CD4-positive, alpha-beta T cell (primary cell): ENCODE measurements around the gene TTLL4. TPM values are rescaled to one million over a fixed set of nuclear protein-coding genes. Genes with fewer than 3 reads are reported as not detected.

Source experiments
- ATAC-seq: fragments of 200-7000 bp; cut with Tn5 transposase; one replicate; pipeline ENCODE4 v1.10.0; 2022; ENCODE audit warnings: mild to moderate bottlenecking; ENCODE audit not compliant: poor library complexity
- CTCF ChIA-PET: fragments of 350-600 bp; sonication (Branson Sonifier 250); formaldehyde crosslinking; loops from one replicate; lab custom pipeline; 2021; ENCODE audit warnings: antibody characterized with exemption, inconsistent platforms; lab: Charles Lee
- POLR2A ChIA-PET: fragments of 350-600 bp; sonication (Branson Sonifier 250); formaldehyde crosslinking; loops from one replicate; lab custom pipeline; 2021; ENCODE audit warnings: antibody characterized with exemption, inconsistent platforms; lab: Charles Lee
- DNase-seq, 14 experiments: peaks; one replicate each; pipeline ENCODE4 v3.0.0-alpha.2; 2013 to 2020; ENCODE audit warnings: mixed read lengths in 2 of 14
- H3K27ac ChIP-seq, 2 donors: one replicate each; pipeline versions ENCODE4 v1.5.1 to v1.7.0; 2013; ENCODE audit warnings: low read length in 2 of 2, low read depth in 1 of 2, mild to moderate bottlenecking in 1 of 2
- H3K27me3 ChIP-seq, 2 experiments: 1 replicate in 1 of 2; 2 replicates in 1 of 2; pipeline versions ENCODE4 v1.6.1 to v1.7.0; 2013; ENCODE audit warnings: low read length in 2 of 2, control low read depth in 1 of 2, mild to moderate bottlenecking in 1 of 2, moderate library complexity in 1 of 2; ENCODE audit not compliant: insufficient read depth in 2 of 2, control insufficient read depth in 1 of 2
- H3K36me3 ChIP-seq: one replicate; pipeline ENCODE4 v1.6.1; 2013; ENCODE audit warnings: low read length, control low read depth; ENCODE audit not compliant: insufficient read depth
- H3K4me1 ChIP-seq: one replicate; pipeline ENCODE4 v1.6.1; 2013; ENCODE audit warnings: low read length, control low read depth; ENCODE audit not compliant: insufficient read depth
- H3K4me3 ChIP-seq: one replicate; pipeline ENCODE4 v1.5.1; 2013; ENCODE audit warnings: mild to moderate bottlenecking, low read length, moderate library complexity
- H3K9me3 ChIP-seq, 2 experiments: 1 replicate in 1 of 2; 2 replicates in 1 of 2; pipeline versions ENCODE4 v1.6.1 to v1.7.0; 2013; ENCODE audit warnings: low read length in 2 of 2, mild to moderate bottlenecking in 2 of 2, control low read depth in 1 of 2, moderate library complexity in 1 of 2; ENCODE audit not compliant: control insufficient read depth in 1 of 2, insufficient read depth in 1 of 2
- H3K27ac Mint-ChIP-seq: one replicate; pipeline ENCODE4 v1.8.0; 2020; ENCODE audit warnings: mixed read lengths
- H3K27me3 Mint-ChIP-seq: one replicate; pipeline ENCODE4 v1.8.0; 2021; ENCODE audit warnings: mixed read lengths
- H3K36me3 Mint-ChIP-seq: one replicate; pipeline ENCODE4 v1.8.0; 2021; ENCODE audit warnings: low read depth, mixed read lengths
- H3K4me1 Mint-ChIP-seq: one replicate; pipeline ENCODE4 v1.8.0; 2021; ENCODE audit warnings: low read depth, mixed read lengths
- H3K4me3 Mint-ChIP-seq: one replicate; pipeline ENCODE4 v1.8.0; 2020; ENCODE audit warnings: mild to moderate bottlenecking, mixed read lengths
- H3K9me3 Mint-ChIP-seq: one replicate; pipeline ENCODE4 v1.8.0; 2020; ENCODE audit warnings: mixed read lengths
- intact Hi-C, 2 experiments: fragments of 100-400 bp; cut with DNase I in 1 of 2; cut with micrococcal nuclease in 1 of 2; formaldehyde crosslinking; loops; one replicate each; pipeline versions ENCODE4 v1.15.1 to v1.9.0; 2023 to 2025; cut with DNase I, micrococcal nuclease
- total RNA-seq, 174 experiments: library from RNA in 2 of 174; stranded (reverse) in 2 of 174; gene quantifications; one replicate each; pipeline ENCODE4 v1.2.3 and lab custom pipeline; 2021 to 2026
- TF ChIP-seq, protein P1 (sequence below): fragments of 200-600 bp; IDR thresholded peaks from one replicate; pipeline ENCODE4 v1.8.0; 2022; ENCODE audit warnings: antibody characterized with exemption, mild to moderate bottlenecking

The TTLL4 gene
- total RNA-seq, 2 experiments from 2014 or later = 7.3 to 10.8 TPM

- H3K4me3 Mint-ChIP-seq = no peak overlapping the region
- H3K9me3 ChIP-seq = peaks cover 5 to 6% of the 10 kb centered on the region in 2 experiments
- H3K9me3 Mint-ChIP-seq = no peaks in the 10 kb centered on the region
- H3K27me3 ChIP-seq = peaks cover 21 to 26% of the 10 kb centered on the region in 2 experiments
- no peaks in the 10 kb centered on the region for H3K36me3 Mint-ChIP-seq
- intact Hi-C loops = no loop called here
- DNase-seq (no peak), ATAC-seq (no peak)
- CTCF ChIA-PET = no interaction called here
- peaks cover 4% of the 10 kb centered on the region for H3K4me1 Mint-ChIP-seq
- no peak overlapping the region for H3K27ac Mint-ChIP-seq
- TF ChIP-seq, protein P1, sequence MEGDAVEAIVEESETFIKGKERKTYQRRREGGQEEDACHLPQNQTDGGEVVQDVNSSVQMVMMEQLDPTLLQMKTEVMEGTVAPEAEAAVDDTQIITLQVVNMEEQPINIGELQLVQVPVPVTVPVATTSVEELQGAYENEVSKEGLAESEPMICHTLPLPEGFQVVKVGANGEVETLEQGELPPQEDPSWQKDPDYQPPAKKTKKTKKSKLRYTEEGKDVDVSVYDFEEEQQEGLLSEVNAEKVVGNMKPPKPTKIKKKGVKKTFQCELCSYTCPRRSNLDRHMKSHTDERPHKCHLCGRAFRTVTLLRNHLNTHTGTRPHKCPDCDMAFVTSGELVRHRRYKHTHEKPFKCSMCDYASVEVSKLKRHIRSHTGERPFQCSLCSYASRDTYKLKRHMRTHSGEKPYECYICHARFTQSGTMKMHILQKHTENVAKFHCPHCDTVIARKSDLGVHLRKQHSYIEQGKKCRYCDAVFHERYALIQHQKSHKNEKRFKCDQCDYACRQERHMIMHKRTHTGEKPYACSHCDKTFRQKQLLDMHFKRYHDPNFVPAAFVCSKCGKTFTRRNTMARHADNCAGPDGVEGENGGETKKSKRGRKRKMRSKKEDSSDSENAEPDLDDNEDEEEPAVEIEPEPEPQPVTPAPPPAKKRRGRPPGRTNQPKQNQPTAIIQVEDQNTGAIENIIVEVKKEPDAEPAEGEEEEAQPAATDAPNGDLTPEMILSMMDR = no peak
- POLR2A ChIA-PET = interaction anchor here (0.9 kb wide), 1 partner anchor 10 kb away, joined by 3 read pairs; no protein-coding TSS in a partner anchor
- H3K27ac ChIP-seq = no peak overlapping the region
- no peaks in the 10 kb centered on the region for H3K36me3 ChIP-seq
- H3K27me3 Mint-ChIP-seq = peaks cover 63% of the 10 kb centered on the region
- H3K4me3 ChIP-seq = no peak overlapping the region
- peaks cover 7% of the 10 kb centered on the region for H3K4me1 ChIP-seq
Measured at GRCh38 chr2:218786133-218786532, 75.5 kb downstream of the TTLL4 start.

DNA sequence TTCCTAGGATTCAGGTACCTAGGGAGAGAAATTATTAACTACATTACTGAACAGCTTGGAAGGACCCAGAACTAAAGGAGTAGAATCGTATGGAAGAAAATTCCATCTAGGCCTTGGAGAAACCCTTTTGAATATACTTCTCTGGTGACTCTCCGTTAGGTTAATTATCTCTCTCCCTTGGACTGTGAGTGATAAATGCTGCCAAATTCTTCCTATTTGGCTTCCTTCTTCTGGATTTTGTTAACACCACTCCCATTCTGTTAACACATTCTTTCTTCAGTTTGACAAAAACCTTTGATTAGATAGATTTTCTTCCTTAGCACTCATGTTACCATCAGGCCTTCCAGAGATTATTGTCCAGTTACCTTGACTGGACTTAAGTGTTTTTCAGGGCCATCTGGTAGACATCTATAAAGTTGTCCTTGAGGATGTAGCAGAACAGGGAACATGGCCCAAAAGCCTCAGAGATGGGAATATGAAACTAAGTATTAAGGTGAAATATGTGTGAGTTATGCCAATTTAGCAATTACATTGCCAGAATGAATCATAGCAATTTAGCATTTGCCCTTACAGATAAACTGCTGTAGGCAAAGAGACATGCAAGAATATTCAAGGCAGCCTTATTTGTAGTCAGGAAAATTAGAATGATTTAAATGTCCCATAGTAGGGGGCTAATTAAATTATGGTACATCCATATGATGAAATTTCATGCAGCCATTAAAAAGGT, 78.1 kb downstream of the TTLL4 start:
- CTCF ChIA-PET = no interaction called here
- H3K27ac Mint-ChIP-seq = no peak overlapping the region
- Histone ChIP-seq H3K36me3 (no peaks in the 10 kb centered on the region), H3K4me3 (no peak overlapping the region), H3K27ac (no peak overlapping the region), H3K9me3 (peaks cover 0 to 6% of the 10 kb centered on the region in 2 experiments), H3K4me1 (no peaks in the 10 kb centered on the region), H3K27me3 (peaks cover 0 to 11% of the 10 kb centered on the region in 2 experiments)
- no peaks in the 10 kb centered on the region for H3K9me3 Mint-ChIP-seq
- no peaks in the 10 kb centered on the region for H3K4me1 Mint-ChIP-seq
- intact Hi-C loops = no loop called here
- no peak for ATAC-seq
- no peak for DNase-seq
- TF ChIP-seq, protein P1 = no peak
- H3K27me3 Mint-ChIP-seq = peaks cover 53% of the 10 kb centered on the region
- H3K4me3 Mint-ChIP-seq = no peak overlapping the region
- POLR2A ChIA-PET = no interaction called here
- H3K36me3 Mint-ChIP-seq = no peaks in the 10 kb centered on the region

DNA sequence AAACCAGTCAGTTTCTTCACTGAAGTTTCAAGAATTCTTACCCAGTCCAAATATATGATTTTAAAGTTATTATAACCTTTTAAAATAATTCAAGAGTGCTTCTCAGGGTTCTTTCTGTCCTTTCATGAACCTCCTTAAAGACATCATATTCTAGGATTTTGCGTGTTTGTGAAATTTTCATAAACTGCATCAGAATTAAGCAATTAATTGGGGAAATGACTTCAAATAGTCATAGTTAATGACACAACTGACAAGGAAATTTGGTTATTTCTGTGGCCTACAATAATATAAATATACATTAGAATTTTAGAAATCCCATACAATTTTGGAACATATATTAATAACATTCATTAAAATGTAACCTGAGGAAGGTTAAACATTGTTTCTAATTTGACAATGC, 81.8 kb downstream of the TTLL4 start:
- H3K4me1 ChIP-seq = no peaks in the 10 kb centered on the region
- intact Hi-C loops = no loop called here
- Mint-ChIP-seq H3K27me3 (peaks cover 35% of the 10 kb centered on the region), H3K27ac (no peak overlapping the region), H3K9me3 (no peaks in the 10 kb centered on the region), H3K36me3 (no peaks in the 10 kb centered on the region), H3K4me1 (no peaks in the 10 kb centered on the region), H3K4me3 (no peak overlapping the region)
- peaks cover 0 to 6% of the 10 kb centered on the region in 2 experiments for H3K9me3 ChIP-seq
- H3K36me3 ChIP-seq = no peaks in the 10 kb centered on the region
- DNase-seq (no peak), ATAC-seq (no peak)
- TF ChIP-seq, protein P1 = no peak
- H3K4me3 ChIP-seq = no peak overlapping the region
- peaks cover 0 to 6% of the 10 kb centered on the region in 2 experiments for H3K27me3 ChIP-seq
- H3K27ac ChIP-seq = no peak overlapping the region
- ChIA-PET POLR2A (no interaction called here), CTCF (no interaction called here)
